ENCODE measurements around the gene JPH3.
"Not testable (repeated sequence)": the region's sequence is repeated elsewhere in the genome, so short reads cannot be mapped to it uniquely, and the experiment has no call there.

JPH3 gene

DNA sequence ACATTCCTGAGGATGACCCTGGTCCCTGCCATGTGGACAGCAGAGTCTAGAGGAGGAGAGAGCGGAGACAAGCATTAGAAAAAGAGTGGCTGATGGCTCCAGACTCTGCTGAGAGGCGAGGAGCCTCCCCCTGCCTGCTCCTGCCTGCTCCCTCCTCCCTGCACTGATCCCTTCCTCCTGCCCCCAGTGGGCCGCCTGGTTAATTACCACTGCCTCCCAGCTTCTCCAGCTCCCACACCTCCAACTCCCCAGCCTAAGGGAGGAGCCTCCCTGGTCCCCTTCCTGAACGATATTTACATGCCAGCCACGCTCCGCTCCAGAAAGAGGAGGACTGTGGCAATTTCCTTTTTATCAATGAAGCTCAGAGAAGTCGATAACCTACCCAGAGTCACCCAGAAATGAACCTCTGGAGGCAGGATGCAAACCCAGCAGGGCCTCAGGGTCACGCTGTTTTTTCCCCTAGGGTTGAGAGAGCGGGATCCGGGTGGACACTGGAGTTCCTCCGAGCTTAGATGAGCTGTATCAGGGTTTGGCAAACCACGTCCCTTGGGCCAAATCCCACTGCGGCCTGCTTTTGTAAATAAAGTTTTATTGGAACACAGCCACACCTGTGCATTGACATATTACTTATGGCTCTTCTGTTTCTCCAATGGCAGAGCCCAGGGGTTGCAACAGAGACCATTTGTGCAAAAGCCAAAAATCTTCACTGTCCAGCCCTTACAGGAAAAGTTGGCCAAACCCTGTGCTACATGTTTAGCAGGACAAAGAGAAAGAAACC lies 27.1 kb upstream of the JPH3 start:
- no peak for DNase-seq

DNA sequence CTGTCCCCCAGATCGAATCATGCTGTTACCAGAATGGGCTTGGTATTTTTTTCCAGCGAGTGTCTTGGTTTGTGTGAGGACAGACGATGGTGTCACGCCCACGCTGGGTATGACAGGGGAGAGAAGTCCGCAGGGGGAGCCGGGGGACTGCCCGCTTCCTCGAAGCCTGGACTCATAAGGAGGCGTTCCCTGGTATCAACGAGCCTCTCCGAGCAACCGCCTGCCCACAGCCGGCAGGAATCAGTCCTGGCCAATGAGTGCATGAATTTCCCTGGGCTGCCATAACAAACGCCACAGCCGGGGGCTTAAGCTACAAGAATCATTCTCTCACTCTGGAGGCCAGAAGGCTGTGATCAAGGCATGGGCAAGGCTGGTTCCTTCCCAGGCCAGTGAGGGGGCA lies 26.1 kb upstream of the JPH3 start:
- DNase-seq = no peak

GRCh38 chr16:87578142-87578930 lies 24.0 kb upstream of the JPH3 start:
- not testable (repeated sequence) for DNase-seq

GRCh38 chr16:87579691-87580090 lies 22.6 kb upstream of the JPH3 start:
- no peak for DNase-seq

DNA sequence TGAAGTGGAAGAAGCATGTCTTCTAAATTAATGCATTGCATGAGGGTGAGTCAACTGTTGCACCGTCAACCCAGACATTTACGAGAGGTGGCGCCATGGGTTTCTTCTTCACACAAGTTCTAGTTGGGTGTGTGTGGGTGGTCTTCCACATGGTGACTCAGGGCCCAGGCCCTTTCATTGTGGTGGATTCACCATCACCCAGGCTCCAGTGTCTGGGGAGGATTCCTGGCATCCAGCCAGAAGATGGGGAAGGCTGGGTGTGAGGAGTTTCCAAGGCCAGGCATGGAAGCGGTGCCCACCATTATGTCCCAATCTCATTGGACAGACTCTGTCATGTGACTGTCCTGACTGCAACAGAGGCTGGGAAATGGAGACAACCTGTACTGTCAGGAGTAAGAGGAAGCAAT lies 21.4 kb upstream of the JPH3 start:
- no peak for DNase-seq

- DNase-seq = no peak
Measured at GRCh38 chr16:87581857-87582215, 20.5 kb upstream of the JPH3 start.

- DNase-seq = no peak
Measured at GRCh38 chr16:87582216-87582965, 19.9 kb upstream of the JPH3 start.

DNA sequence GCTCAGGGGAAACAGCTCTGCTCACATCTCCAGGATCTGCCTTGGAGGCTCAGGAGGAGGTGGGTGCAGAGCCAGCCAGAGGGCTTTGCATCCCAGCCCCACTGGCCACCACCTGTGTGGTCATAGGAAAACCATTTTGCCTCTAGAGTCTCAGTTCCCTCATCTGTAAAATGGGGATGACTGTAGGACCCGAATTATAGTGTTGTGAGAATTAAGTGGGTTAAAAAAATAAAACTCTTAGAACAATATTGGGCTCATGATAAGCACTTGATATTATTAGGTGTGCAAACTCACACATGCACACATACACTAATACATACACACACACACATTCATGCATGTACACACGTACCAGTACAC lies 19.4 kb upstream of the JPH3 start:
- no peak for DNase-seq

DNA sequence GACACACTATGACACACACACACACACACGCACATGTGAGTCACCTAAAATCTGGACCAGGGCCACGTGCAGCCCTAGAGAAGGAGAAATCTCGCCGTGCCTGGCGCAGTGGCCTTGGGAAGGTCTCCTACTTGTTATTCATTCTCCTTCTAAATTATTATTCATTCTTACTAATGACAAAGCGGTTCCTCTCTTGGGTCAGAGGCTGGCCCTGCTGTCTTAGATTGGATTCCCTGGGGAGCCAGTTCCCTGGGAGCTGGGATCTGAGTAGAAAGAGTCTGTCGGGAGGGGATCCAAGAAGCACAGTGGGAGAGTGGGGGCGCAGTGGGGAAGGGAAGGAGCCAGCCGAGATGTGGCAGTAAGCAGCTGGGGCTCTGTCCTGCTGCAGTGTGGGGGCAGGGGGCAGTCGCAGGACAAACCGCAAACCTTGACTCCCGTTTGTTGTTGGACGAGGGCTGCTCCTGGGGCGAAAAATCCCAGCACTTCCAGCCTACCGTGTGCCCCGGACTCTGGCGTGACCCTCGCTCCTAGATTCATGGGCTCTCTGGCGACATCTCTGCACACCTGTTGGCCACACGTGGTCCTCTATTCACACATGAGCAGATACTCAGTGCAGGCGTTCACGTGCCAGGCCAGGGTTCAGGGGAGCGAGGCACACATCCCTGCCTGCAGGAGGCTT lies 18.7 kb upstream of the JPH3 start:
- DNase-seq = no peak

DNA sequence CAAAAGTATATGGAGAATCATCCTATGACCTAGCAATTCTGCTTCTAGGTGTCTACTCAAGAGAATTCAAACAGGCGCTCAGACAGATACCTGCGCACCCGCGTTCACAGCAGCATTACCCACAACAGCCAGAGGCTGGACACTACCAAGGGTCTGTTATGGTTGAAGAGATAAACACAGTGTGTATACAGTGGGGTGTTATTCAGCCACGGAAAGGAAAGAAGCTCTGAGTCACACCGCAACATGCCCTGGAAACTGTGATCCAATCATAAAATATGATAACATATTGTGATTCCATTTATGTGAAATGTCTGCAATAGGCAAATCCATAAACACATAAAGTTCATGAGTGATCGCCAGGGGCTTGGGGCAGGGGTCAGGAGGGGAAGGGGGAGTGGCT lies 18.0 kb upstream of the JPH3 start:
- DNase-seq = no peak

DNA sequence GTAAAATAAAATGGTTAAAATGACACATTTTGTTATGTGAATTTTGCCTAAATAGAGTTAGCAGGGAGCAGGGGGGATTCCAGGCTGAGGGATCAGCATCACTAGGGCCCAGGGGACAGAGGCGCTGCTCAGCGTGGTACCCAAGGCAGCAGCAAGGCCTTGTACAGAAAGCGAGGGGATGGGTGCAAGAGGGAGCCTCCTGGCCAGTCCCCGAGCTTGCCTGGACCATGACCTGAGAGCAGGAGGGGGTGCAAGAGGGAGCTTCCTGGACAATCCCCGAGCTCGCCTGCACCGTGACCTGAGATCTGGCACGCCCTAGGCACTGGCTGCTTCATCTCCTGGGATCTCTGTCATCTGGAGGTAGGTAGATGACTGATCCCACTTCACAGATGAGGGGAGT lies 17.3 kb upstream of the JPH3 start:
- DNase-seq = no peak

- no peak for DNase-seq
Measured at GRCh38 chr16:87585442-87586200, 16.7 kb upstream of the JPH3 start.

GRCh38 chr16:87586201-87586782 lies 16.0 kb upstream of the JPH3 start:
- no peak for DNase-seq

- no peak for DNase-seq
Measured at GRCh38 chr16:87587636-87588035, 14.7 kb upstream of the JPH3 start.

DNA sequence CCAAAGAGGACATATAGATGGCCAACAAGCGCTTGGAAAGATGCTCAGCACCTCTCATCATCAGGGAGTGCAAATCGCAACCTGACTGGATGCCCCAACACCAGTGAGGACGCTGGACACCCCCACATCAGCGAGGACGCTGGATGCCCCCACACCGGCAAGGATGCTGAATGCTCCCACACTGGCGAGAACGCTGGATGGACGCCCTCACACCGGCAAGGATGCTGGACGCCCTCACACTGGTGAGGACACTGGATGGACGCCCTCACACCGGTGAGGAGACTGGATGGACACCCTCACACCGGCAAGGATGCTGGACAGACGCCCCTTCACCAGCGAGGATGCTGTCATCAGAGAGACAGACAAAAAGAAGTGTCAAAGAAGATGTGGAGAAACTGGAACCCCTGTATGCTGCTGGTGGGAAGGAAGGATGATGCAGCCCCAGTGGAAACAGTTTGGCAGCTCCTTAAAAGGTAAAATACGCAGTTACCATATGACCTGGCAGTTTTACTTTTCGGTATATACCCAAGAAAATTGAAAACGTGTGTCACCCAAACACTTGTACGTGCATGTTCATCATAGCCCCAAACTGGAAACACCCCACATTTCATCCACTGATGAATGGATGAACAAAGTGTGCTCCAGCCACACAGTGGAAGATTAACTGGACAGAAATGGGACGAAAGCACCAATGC lies 10.1 kb upstream of the JPH3 start:
- DNase-seq = no peak

DNA sequence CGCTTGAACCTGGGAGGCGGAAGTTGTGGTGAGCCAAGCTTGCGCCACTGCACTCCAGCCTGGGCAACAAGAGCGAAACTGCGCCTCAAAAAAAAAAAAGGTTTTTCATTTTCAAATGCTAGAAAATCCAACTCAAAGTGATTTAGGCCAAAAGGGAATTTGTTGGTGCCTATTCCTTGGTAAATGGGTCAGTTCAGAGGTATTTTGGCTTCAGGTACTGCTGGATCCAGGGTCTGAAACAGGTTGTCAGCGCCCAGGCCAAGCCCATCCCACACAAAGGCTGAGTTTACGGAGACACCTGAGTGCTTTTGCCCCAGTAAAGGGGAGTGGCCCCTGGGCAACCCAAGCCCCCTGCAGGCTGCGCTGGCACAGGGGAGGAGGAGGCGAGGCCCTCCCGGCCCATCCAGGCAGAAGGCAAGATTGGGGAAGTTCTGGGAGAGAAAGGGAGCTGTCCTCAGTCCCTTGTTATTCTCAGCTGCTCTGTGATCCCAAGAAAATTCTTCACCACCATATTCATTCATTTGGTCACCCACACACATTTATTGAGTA lies 8.5 kb upstream of the JPH3 start:
- DNase-seq = no peak

DNA sequence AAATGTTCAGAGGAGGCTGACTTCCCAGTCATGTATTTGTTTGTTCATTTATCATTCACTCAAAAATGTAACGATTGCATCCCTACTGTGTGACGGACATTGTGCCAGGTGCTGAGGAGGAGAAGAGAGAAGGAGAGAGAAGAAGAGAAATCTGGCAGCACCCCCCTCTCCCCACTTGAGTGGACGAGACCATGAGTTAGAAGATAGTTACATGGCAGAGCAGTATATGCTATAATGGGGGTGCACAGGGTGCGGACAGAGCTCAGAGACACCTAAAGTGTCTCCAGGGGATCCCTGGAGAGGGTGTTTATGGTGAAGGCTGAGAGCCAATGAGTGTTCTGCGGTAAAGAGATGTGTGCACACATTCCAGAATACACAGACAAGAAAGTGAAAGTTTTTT lies 6.6 kb upstream of the JPH3 start:
- no peak for DNase-seq

DNA sequence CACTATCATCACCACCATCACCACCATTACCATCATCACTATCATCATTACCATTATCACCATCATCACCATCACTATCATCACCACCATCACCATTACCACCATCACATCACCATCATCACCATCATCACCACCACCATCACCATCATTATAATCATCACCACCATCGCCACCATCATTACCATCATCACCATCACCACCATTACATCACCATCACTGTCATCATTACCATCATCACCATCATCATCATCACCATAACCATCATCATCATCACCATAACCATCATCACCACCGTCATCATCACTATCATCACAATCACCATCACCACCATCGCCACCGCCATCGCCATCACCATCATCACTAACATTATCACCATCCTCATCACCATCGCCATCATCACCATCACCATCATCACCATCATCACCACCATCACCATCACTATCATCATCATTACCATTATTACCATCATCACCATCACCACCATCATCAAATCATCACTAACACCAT lies 4.9 kb upstream of the JPH3 start:
- DNase-seq = no peak

DNA sequence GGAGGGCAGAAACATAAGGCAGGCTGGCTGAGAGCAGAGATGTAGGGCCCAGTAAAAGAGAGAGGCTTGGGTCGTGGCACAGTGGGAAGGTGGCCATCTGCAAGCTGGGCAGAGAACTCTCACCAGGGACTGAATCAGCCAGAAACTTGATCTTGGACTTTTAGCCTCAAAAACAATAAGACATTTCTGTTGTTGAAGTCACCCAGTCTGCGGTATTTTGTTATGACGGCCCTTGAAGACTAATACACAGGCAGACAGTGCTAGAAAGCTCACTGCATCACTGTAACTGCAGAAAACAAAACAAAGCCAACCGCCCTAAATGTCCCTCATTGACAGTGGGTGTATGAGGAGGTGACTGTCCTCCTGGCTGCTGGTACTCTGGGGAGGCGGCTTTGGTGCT lies 3.9 kb upstream of the JPH3 start:
- DNase-seq = no peak

GRCh38 chr16:87600246-87600645 lies 2.1 kb upstream of the JPH3 start:
- DNase-seq = no peak

- DNase-seq = no peak
Measured at GRCh38 chr16:87601401-87601981, 817 bp upstream of the JPH3 start.

Measured in GF-D8 (cell line).